Body of pancreas (tissue), 4 donors: ENCODE measurements around the gene PALS1. TPM values are rescaled to one million over a fixed set of nuclear protein-coding genes. Genes with fewer than 3 reads are reported as not detected.

ENCODE experiments used
- ATAC-seq: fragments of 150-250 bp; one replicate; pipeline ENCODE4 v1.9.1; 2016
- DNase-seq, 4 donors: peaks; one replicate each; pipeline ENCODE4 v3.0.0-alpha.2; 2019
- H3K27ac ChIP-seq, 4 donors: fragments of 200-600 bp; sonication (generic); 1 replicate in 3 of 4; 2 replicates in 1 of 4; pipeline versions ENCODE4 v1.5.1 to v1.6.1; 2016 to 2019; ENCODE audit warnings: mild to moderate bottlenecking in 1 of 4, mixed read lengths in 1 of 4, moderate library complexity in 1 of 4
- H3K27me3 ChIP-seq, 2 donors: fragments of 200-600 bp; sonication (generic); one replicate each; pipeline ENCODE4 v1.6.0; 2016; ENCODE audit warnings: mild to moderate bottlenecking in 1 of 2
- H3K36me3 ChIP-seq, 2 donors: fragments of 200-600 bp; sonication (generic); replicated peaks in 1 of 2; 2 replicates each; pipeline ENCODE4 v1.5.1; 2016; ENCODE audit warnings: low read depth in 2 of 2; ENCODE audit not compliant: insufficient read depth in 1 of 2
- H3K4me1 ChIP-seq: fragments of 200-600 bp; sonication (generic); one replicate; pipeline ENCODE4 v1.6.0; 2016
- H3K4me3 ChIP-seq, 2 donors: fragments of 200-600 bp; sonication (generic); 1 replicate in 1 of 2; 2 replicates in 1 of 2; pipeline ENCODE4 v1.5.1; 2016 to 2019
- H3K9me3 ChIP-seq, 3 donors: fragments of 200-600 bp; sonication (generic); 1 replicate in 2 of 3; 2 replicates in 1 of 3; pipeline ENCODE4 v1.5.1; 2016
- CTCF ChIP-seq, 7 experiments: fragments of 450-650 bp in 4 of 7; fragments of 200-600 bp in 3 of 7; sonication (generic) in 3 of 7; IDR thresholded peaks; one replicate each; pipeline ENCODE4 v1.5.1; 2016 to 2019; ENCODE audit warnings: antibody characterized with exemption in 7 of 7
- POLR2A ChIP-seq, 3 donors: fragments of 450-650 bp; IDR thresholded peaks; one replicate each; pipeline ENCODE4 v1.6.1; 2016; ENCODE audit warnings: antibody characterized with exemption in 3 of 3, mild to moderate bottlenecking in 2 of 3
- WGBS, 2 donors: methylation state at CpG; one replicate each; pipeline ENCODE4 v1.1.5; 2017; 5-methylcytosine and 5-hydroxymethylcytosine counted together
- intact Hi-C: fragments of 100-400 bp; cut with DNase I; formaldehyde crosslinking; loops from one replicate; pipeline ENCODE4 v1.15.1; 2023
- total RNA-seq, 2 donors: library from RNA; depleted of rRNA; stranded (reverse); fragments of >200 nt; gene quantifications; one replicate each; pipeline ENCODE4 v1.1.0, GENCODE V29; 2016

Gene PALS1
- total RNA-seq, 2 donors from 2014 or later, result 6.9 to 11.4 TPM

GRCh38 chr14:67225523-67225922 lies 15.7 kb upstream of the PALS1 start:
- WGBS, 2 donors, result 82 to 83% methylated on average over 4 of the region's 4 CpGs
- H3K4me3 ChIP-seq, result no peak overlapping the region

DNA sequence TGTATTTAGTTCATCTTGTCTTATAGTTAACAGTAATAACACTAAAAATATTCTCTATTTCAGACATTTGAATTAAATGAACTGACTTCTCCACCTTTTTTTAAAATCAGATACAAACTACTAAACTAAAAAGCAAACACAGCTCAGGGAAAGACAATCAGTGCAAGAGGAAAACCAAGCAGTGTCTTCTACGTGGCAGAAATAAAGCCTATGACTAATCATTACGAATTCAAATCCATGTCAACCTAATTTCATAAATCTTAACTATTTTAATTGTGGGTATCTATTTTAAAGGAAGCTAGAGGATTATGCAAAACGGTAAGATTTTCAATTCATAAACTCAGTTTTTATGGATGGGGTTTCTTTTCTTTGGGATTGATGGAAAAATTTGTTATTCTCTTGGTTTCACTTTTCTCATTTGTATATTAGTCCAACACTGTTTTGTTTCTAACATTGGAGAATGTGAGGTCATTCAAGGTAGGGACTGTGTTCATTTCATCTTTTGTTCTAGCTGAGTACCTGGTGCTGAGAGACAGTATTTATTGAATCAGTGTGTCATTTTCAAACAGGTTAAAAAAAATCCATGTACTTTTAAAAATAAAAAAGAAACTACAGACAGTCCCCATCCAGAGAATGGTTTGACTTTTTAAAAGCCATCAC lies 12.8 kb upstream of the PALS1 start:
- 82 to 86% methylated on average over 3 of the region's 3 CpGs for WGBS, 2 donors
- DNase-seq, result no peak
- intact Hi-C loops, result no loop called here
- Histone ChIP-seq H3K4me3 (no peak overlapping the region), H3K9me3 (no peaks in the 10 kb centered on the region), H3K36me3 (no peaks in the 10 kb centered on the region), H3K27ac (no peak overlapping the region), H3K27me3 (no peaks in the 10 kb centered on the region), H3K4me1 (no peaks in the 10 kb centered on the region)
- ATAC-seq, result no peak
- TF ChIP-seq POLR2A (IDR thresholded peaks at IDR 0.05) (no peak), CTCF (IDR thresholded peaks at IDR 0.05) (no peak)

More at GRCh38 chr14:67225523-67225922, 15.7 kb upstream of the PALS1 start:
- Histone ChIP-seq H3K9me3 (no peaks in the 10 kb centered on the region), H3K4me1 (no peaks in the 10 kb centered on the region), H3K27ac (no peak overlapping the region), H3K27me3 (no peaks in the 10 kb centered on the region), H3K36me3 (no peaks in the 10 kb centered on the region)
- TF ChIP-seq POLR2A (IDR thresholded peaks at IDR 0.05) (no peak), CTCF (IDR thresholded peaks at IDR 0.05) (no peak)
- intact Hi-C loops, result no loop called here
- ATAC-seq, result no peak
- DNase-seq, result no peak

GRCh38 chr14:67232066-67232465 lies 9.2 kb upstream of the PALS1 start:
- no peak overlapping the region for H3K4me3 ChIP-seq
- DNase-seq (no peak), ATAC-seq (no peak)
- H3K4me1 ChIP-seq, result no peaks in the 10 kb centered on the region
- WGBS, 2 donors, result 78 to 86% methylated on average over 2 of the region's 2 CpGs
- no peak for TF ChIP-seq POLR2A (IDR thresholded peaks at IDR 0.05)
- TF ChIP-seq CTCF (IDR thresholded peaks at IDR 0.05), result no peak
- H3K36me3 ChIP-seq, result no peaks in the 10 kb centered on the region
- H3K27ac ChIP-seq, result no peak overlapping the region
- H3K27me3 ChIP-seq, result no peaks in the 10 kb centered on the region
- H3K9me3 ChIP-seq, result no peaks in the 10 kb centered on the region
- intact Hi-C loops, result no loop called here

GRCh38 chr14:67232621-67233020 lies 8.6 kb upstream of the PALS1 start:
- Histone ChIP-seq H3K4me1 (no peaks in the 10 kb centered on the region), H3K27me3 (no peaks in the 10 kb centered on the region), H3K4me3 (no peak overlapping the region), H3K27ac (no peak overlapping the region), H3K9me3 (no peaks in the 10 kb centered on the region), H3K36me3 (no peaks in the 10 kb centered on the region)
- TF ChIP-seq CTCF (IDR thresholded peaks at IDR 0.05) (no peak), POLR2A (IDR thresholded peaks at IDR 0.05) (no peak)
- DNase-seq (no peak), ATAC-seq (no peak)
- intact Hi-C loops, result no loop called here
- 32 to 43% methylated on average over 2 of the region's 2 CpGs for WGBS, 2 donors

- Histone ChIP-seq H3K27ac (no peak overlapping the region), H3K27me3 (no peaks in the 10 kb centered on the region), H3K4me3 (no peak overlapping the region), H3K36me3 (no peaks in the 10 kb centered on the region), H3K9me3 (no peaks in the 10 kb centered on the region), H3K4me1 (peaks cover 15% of the 10 kb centered on the region)
- no peak for ATAC-seq
- DNase-seq, result no peak
- intact Hi-C loops, result no loop called here
- TF ChIP-seq POLR2A (IDR thresholded peaks at IDR 0.05), result no peak
- TF ChIP-seq CTCF (IDR thresholded peaks at IDR 0.05), result no peak
- WGBS, 2 donors, result 67 to 74% methylated on average over 1 of the region's 1 CpG
These were observed 3.6 kb upstream of the PALS1 start for GRCh38 chr14:67237591-67237990.
